ENCODE data around the gene TNP2.

TNP2 gene

DNA sequence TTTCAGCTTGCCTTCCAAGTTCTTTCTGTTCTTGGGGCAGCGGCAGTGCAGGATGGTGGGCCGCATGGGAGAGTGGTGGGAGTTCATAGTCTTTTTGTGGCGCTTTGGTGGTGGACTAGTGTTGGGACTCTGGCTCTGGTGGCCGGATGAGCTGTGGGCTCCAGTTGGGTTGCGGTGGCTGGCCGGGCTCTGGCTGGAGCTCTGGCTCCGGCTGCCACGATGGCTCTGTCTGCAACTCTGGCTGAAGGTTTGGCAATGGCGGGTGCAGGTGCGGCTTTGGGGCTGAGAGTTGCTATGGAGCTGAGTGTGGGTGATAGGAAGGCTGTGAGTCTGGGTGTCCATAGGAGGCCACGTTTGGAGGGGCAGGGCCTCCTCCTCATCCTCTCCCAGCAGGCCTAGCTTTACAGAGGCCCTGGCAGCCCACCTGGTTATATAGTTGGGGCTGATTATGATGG is at the start of gene TNP2:
TNP2 (minus strand) TSS at position 405 of the 455 bp plus-strand sequence; CDS start at position 342, 63 bp downstream.
- no peak for DNase-seq

DNA sequence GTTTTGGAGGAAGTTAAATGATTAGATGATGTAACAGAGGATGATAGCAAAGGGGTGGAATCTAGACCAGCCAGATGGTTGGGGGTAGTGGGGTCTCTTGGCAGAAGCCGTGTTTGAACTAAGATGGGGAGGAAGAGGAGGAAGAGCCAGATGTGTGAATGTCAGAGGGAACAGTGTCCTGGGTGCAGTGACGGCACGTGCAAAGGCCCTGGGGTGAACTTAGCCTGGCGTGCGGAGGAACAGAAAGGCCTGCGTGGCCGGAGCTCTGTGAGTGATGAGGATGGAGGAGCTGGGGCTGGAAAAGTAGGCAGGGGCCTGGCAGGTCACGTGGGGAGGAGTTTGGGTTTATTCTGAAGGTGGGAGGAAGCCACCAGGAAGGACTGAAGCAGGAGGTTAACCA is 49.7 kb upstream of the TNP2 start:
- DNase-seq, result no peak

DNA sequence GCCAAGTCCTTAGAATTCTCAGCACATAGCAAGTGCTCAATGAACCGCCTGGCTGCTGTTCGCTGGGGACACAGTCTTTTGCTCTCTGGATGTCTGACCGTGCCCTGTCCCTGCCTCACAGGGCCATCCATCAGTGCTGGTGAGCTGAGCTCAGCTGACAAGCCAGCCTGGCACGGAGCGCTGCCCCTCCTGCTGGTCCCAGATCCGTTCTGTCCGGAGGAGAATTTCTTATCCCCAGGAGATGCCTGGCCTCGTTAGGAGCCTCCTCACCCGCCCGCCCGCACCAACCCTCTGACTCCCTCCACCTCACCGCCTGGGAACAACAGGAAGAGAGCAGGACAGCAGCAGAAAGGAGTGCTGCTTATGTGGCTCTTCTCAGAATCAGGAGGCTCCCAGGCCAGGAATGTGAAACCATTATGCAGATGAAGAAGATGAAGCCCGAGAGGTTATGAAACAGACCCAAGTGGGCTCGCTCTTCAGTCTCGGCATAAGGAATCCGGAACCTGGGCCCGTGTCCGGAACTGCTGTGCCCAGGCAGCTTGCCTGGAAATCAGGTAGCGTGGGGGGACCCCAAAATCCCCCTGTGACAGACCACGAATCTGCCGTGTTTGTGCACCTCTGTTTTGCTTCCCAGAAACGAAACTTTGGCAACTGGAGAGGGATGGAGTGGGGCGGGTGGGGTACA is 47.3 kb upstream of the TNP2 start:
- DNase-seq, result no peak

DNA sequence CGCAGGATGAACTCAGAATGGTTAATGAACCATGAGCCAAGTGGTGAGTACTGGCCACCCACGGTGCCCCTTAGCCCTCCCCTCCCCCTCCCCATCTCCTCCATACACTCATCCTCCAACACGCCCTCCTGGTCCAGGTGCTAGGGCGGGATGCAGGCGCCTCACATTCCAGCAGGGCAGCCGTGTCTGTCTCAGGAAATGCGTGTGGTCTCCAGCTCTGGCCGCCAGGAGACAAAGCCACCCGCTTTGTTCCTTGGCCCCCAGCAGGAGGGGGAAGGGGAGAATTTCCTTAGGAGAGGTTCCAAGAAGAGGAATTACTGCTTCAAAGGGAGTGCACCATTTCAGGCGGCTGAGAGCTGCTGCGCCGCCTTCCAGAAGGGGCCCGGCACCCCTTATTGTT is 46.4 kb upstream of the TNP2 start:
- no peak for DNase-seq

DNA sequence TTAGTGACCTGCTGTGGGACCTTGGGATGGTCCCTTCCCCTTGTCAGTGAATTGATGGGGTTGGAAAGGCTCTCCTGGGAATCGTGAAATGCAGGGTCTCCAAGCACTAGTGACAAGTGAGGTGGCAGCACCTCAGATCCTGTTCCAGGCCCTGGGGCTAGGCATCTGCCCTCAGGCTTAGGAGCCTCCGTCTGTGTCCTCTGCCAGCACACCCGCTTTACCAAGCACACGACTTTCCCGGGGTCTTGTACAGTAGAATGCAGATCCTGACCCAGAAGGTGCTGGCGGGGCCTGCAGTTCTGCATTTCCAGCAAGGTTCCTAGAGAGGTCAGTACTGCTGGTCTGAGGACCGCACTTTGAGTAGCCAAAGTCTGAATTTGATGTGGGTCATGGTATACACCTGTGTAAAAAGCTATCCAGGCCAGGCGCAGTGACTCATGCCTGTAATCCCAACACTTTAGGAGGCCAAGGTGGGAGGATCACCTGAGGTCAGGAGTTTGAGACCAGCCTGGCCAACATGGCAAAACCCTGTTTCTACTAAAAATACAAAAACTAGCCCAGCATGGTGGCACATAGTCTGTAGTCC is 45.3 kb upstream of the TNP2 start:
- no peak for DNase-seq

DNA sequence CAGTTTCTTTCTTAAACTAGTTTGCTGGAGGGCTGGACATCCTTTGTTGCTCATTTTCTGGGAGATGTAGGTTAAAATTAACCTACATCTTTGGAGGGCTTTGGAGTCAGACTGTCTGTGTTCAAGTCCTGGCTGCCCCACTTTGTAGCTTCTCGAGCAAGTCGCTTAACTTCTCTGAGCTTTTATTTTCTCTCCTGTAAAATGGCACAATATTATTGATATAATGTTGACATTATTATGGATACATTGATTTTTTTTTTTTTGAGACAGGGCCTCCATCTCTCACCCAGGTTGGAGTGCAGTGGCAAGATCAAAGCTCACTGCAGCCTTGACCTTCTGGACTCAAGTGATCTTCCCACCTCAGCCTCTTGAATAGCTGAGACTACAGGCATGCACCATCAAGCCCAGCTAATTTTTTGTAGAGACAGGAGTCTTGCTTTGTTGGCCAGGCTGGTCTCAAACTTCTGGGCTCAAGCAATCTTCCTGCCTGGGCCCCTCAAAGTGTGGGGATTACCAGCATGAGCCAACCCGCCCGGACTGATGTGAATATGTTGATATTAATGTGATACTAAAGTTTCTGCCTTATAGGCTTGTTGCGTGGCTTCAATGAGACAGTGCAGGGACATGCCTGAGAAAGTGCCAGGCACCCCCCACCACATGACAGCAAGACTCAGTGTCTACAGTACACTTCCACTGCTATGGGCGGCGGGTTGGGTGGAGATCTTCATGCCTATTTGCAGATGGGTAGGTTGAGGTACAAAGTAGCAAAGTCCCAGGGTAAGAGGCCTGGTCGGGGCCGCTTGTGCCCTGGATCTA is 44.6 kb upstream of the TNP2 start:
- no peak for DNase-seq

DNA sequence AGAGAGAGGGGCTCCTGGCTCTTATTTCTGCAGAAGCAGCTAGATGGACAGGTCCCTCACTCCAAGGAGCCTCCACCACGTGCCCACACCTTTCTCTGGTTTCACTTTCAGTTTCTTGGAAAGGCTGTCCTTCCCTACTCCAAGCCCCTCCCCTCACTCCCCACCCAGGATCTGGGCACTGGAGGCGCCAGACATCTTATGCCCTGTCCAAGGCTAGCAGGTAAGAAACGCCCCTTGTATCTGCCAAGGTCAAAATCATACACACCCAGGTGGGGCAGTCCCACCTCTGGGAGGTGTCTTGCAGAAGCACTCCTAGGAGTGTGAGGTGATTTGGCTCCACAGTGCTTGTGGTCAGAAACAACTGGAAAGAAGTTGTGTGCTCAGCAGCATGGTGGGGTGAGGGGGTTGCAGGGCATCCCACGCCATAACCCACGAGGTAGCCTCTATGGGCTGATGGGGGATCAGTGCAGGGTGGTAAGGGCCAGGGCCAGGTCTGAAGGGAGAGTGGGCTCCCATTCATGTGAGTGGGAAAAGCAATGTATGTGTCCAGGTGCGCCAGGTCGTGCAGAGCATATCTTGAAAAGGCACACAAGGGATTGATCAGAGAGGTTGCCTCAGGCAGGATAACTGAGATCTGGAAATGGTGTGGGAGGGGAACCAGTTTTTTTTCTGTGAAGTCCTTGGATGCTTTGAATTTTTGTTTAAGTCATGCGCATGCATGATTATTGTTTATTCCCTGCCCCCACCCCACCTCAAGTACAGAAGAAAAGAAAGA is 43.8 kb upstream of the TNP2 start:
- peak; percentile 63 for DNase-seq

DNA sequence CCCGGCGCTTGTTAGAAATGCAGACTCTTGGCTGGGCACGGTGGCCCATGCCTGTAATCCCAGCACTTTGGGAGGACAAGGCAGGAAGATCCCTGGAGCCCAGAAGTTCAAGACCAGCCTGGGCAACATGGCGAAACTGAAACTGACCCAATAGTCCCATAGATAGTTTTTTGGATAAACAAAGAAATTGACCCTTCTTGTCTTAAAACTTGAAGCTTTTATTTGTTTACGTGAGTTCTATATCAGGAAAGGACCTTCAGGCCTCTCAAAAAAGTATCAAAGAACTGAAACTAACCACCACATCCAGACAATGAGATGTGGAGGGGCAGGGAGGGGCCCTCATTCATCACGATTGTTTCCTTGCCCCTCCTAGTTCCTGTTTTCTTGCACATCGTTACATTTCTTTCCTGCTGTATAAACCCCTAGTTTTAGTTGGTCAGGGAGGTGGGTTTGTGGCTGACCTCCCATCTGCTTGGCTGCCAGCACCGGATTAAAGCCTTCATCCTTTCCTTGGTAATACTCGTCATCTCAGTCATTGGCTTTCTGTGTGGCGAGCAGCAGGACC is 42.0 kb upstream of the TNP2 start:
- peak; percentile 87 for DNase-seq

DNA sequence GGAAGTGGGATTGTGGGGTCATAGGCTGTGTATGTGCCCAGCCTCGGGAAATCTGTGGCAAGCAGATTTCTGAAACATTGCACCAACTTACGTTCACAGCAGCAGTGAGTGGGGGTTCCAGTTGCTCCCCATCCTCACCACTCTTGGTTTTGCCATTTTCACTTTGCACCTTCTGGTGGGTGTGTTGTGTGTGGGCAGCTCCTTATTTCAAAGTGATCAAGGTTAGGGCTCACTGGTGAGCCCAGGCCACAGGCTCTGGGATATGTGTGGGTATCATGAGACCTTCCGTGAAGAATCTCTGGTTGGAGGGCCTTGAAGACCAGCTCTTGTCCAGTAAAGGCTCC is 41.5 kb upstream of the TNP2 start:
- no peak for DNase-seq

DNA sequence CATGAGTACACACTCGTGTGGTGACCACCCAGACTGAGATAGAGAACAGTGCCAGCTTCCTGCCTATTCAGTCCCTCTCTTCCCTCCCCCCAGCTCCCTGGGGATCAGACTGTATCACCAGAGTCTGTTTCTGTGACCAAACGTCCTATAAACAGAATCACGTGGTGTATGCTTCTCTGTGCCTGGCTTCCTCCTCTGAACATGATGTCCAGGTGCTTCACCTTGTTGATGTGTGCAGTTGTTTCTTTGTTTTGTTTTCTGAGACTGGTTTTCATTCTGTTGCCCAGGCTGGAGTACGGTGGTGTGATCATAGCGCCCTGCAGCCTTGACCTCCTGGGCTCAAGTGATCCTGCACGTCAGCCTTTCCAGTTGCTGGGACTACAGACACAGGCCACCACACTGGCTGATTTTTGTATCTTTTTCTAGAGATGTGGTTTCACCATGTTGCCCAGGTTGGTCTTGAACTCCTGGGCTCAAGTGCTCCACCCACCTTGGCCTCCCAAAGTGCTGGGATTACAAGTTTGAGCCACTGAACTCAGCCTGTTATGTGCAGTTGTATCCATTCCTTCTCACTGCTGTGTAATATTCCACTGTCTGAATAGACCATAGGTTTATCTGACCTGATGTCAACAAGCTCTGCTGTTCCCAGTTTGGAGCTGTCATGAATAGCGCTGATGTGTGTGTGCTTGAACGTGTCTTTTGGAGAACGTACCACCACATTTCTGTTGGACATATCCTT is 40.9 kb upstream of the TNP2 start:
- no peak for DNase-seq

DNA sequence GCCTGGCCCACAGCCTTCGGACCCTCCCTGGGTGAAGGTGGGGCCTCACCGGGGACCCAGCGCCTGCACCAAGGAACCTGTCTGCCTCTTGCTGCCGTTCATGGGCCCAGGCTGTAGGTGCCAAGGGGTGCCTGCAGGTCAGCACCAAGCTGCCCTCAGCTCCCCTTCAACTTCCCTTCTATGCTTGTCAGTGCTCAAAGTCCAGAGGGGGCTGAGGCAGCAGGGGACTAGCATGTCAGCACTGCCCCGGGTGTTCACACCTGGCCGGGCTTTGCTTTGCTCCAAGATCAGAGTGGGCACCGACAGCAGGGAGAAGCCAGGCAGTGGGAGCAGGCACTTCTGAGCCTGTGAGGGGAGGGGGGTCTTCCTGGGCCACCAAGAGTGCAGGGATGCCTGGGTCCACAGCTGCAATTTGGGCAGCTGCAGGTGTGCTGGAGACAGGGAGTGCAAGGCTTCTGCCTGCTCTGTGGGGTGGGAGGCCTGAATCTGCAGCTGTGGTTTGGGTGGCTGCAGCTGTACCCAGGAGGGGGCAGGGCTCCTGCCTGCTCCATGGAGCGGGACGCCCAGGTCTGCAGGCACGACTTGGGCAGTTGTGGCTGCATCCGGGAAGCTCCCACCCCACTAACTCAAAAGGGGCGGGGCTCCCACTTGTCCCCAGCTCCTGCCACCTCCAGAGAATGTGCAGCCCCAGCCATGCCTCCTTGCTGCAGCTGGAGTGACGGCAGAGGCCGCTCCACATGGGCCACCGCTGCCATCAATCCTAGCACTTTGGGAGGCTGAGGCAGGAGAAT is 39.6 kb upstream of the TNP2 start:
- DNase-seq, result no peak

DNA sequence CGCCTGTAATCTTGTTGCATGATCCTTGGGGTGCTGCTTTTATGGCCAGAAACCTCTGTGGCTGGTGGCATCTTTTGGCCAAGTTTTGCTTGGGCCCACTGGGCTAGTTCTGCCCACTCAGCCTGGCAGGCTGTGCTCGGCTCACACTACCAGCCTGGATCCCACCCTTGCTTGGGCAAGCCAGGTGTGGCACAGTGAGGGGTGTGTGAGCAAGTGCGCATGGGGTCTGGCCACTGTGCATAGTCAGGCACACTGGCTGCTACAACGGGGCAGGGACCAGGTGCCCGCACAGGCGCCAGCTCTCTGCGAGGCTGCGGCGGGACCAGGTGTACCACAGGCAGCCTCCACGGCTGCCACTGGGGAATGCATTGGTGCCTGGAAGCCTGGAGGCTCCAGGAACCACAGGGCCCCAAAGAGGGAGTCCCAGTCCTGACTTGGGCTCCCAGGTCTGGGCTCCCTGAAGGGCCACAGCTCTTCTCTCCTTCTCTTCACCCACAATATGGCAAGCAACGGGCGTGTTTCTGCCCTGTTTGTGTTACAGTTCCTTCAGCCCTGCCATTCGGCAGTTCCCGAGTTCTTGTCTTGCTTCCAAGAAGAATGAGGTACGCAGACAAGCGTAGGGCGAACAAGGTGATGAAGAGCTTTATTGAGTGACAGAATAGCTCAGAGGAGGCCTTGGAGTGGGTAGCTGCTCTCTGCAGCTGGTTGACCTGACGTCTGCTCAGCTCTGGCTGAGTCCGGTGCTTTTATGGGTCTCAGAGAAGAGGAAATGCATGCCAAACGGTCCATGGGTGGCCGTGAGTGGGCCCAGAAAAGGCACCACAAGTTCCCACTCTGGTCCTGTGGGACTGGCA is 38.7 kb upstream of the TNP2 start:
- DNase-seq, result no peak

DNA sequence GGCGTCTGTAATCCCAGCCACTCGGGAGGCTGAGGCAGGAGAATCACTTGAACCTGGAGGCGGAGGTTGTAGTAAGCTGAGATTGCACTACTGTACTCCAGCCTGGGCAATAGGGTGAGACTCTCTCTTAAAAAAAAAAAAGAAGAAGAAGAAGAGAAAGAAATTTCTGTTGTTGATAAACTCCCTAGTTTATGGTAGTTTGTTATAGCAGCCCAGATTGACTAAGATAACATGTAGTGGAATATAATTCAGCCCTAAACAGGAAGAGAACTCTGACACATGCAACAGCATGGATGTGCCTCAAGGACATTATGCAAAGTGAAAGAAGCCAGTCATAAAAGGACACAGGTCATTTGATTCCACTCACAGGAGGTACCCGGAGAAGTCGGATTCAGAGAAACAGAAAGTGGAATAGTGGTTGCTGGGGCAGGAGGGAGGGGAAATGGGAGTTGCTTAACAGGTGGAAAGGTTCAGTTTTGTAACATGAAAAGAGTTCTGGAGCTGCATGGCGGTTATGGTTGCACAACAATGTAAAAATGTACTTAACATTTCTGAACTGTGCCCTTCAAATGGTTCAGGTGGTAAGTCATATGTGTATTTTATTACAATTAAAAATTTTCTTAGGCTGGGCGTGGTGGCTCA is 38.0 kb upstream of the TNP2 start:
- DNase-seq, result peak; percentile 95

DNA sequence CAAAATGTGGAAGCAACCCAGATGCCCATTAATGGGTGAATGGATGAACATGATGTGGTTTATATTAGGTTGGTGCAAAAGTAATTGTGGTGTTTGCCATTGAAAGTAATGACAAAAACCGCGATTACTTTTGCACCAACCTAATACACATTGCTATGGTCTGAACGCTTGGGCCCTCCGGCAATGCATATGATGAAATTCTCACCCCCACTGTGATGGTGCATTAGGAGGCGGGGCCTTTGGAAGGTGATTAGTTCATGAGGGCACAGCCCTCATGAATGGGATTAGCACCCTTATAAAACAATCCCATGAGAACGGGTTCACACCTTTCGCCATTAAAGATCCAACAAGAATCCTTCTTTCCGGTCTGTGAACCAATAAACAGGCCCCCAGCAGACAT is 37.3 kb upstream of the TNP2 start:
- no peak for DNase-seq

DNA sequence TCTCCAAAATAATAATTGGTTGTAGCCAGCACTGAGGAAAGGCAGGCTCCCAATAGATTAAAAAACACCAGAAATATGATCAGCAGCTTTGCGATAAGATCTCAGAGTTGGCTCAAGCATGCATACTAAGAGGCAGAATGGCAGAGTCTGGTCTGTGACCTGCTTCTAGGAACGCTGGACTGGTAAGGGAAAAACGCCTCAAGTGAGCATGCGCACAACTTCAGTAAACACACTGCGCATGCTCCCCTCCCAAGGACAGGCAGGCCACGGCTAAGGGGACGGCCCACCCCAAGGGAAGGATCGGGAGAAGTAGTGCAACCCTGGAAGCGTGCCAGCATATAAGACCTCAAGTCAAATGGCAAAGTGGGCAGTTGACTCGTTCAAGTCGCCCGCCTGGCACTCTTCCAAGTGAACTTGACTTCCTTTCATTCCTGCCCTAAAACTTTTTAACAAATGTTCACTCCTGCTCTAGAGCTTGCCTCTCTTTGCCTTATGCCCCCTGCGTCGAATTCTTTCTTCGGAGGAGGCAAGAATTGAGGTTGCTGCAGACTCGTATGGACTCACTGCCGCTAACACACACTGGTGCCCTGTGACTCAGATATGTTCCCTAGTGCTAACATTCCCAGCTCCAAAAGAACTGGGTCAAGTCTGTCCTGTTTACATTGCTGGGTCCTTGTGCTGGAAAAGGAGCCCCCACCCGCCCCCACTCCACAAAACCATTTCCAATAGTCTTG is 34.4 kb upstream of the TNP2 start:
- no peak for DNase-seq

DNA sequence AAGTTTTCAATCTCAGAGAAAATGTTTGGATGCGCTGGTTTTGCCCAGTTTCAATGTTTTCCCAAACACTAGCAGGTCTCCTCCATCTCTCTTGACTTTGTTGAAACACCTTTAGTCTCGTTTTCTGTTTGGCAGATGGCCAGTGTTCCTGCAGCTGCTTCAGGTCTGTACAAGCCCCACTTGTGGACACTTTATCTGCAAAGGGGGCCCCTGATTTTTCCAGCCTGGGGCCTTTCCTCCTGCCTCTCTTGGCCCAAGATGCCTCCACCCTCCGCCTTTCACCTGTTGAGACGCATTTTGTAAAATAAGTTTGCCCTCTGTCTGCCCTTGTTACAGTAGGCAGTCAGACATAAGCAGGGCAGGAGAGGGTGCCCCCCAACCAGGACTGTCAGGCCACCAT is 33.9 kb upstream of the TNP2 start:
- DNase-seq, result no peak

DNA sequence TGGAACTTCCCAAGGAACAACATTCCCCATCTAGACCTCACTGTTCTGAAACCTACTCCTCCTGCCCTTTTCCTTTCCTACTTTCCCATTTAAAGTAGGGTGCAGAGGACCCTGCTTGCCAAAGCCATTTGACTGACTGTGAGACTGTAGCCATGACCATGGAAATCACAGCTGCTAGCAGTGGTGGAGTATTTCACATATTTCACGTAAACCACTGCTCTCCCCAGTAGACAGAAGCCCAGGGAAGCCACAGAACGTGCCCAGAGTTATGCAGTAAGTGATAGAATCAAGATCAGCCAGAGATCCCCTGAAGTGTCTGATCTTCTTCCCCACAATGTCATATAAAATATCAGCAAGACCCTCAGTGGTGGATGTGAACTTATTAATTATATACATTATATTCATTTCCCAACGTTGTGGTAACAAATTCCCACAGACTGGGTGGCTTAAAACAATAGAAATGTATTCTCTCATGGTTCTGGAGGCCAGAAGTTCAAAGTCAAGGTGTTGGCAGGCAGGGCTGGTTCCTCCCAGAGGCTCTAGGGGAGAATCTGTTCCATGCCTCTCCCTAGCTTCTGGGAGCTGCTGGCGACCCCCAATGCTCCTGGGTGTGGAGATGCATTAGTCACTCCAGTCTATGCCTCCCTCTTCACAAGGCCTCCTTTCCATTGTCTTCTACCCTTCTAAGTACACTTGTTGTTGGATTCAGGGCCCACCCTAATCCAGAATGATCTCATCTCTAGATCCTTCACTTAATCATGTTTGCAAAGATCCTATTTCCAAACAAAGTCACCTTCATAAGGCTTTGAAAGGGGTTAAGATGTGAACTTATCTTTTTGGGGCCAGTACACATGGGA is 32.7 kb upstream of the TNP2 start:
- DNase-seq, result no peak

DNA sequence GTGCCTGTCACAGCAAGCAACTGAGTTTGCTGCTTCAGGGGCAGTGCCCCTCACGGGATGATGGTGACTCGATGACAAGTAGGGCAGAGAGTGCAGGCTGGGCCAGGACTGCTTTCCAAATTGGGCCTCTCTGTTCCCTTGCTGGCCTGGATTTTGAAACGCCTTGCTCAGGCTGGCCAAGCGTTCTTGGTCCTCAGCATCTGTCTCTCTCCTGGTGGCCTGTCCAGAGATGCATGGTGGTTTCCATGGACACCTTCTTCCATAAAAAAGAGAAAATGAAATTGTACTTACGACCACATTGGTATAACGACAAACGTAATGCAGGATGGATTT is 31.4 kb upstream of the TNP2 start:
- DNase-seq, result no peak

All from inflammatory macrophage treated with lipopolysaccharide for 4 hours (primary cell).